Memory B cell (primary cell): ENCODE measurements around the gene GAGE10.
"Not testable (repeated sequence)": the region's sequence is repeated elsewhere in the genome, so short reads cannot be mapped to it uniquely, and the experiment has no call there.

Experiments
- ATAC-seq: fragments of 150-1000 bp; cut with Tn5 transposase; 2 replicates; pipeline ENCODE4 v1.10.0; 2021; ENCODE audit warnings: low read depth, mild to moderate bottlenecking, moderate library complexity
- DNase-seq, 2 donors: peaks; one replicate each; pipeline ENCODE4 v3.0.0; 2022; ENCODE audit warnings: low spot score in 2 of 2
- H3K27ac Mint-ChIP-seq: one replicate; pipeline ENCODE4 v1.8.0; 2022; ENCODE audit warnings: mild to moderate bottlenecking, moderate library complexity, mixed read lengths
- H3K27me3 Mint-ChIP-seq: one replicate; pipeline ENCODE4 v1.8.0; 2022; ENCODE audit warnings: mixed read lengths
- H3K36me3 Mint-ChIP-seq: one replicate; pipeline ENCODE4 v1.8.0; 2022; ENCODE audit warnings: mild to moderate bottlenecking, mixed read lengths
- H3K4me1 Mint-ChIP-seq: one replicate; pipeline ENCODE4 v1.8.0; 2022; ENCODE audit warnings: mixed read lengths
- H3K4me3 Mint-ChIP-seq: one replicate; pipeline ENCODE4 v1.8.0; 2022; ENCODE audit warnings: mild to moderate bottlenecking, moderate library complexity, mixed read lengths
- H3K9me3 Mint-ChIP-seq: one replicate; pipeline ENCODE4 v1.8.0; 2022; ENCODE audit warnings: mixed read lengths

Gene GAGE10

DNA sequence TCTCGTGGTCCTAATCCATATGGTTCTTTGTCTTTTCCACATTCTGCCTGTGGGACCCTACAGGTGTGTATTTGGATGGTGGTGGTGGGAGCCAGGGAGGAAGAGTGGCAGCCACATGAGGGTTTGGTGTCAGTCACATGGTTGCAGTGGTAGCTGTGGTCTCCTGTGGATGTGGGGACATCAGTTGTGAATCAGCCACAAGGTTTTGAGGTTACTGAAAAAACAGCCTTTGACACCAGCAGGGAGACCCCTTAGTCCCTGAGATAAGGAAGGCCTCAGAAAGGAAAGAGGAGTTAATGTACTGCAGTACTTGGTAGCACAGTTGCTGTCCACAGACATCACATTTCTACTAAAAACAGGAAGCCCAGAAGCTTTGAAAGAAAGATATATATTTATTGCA, 15.8 kb upstream of the GAGE10 start:
- H3K36me3 Mint-ChIP-seq: no peaks in the 10 kb centered on the region
- H3K4me1 Mint-ChIP-seq: peaks cover 6% of the 10 kb centered on the region
- no peaks in the 10 kb centered on the region for H3K9me3 Mint-ChIP-seq
- DNase-seq (no peak), ATAC-seq (no peak)
- no peak overlapping the region for H3K27ac Mint-ChIP-seq
- no peaks in the 10 kb centered on the region for H3K27me3 Mint-ChIP-seq
- no peak overlapping the region for H3K4me3 Mint-ChIP-seq

- Mint-ChIP-seq H3K27ac (no peak overlapping the region), H3K36me3 (no peaks in the 10 kb centered on the region), H3K9me3 (no peaks in the 10 kb centered on the region), H3K4me3 (no peak overlapping the region), H3K4me1 (peaks cover 6% of the 10 kb centered on the region), H3K27me3 (no peaks in the 10 kb centered on the region)
- no peak for DNase-seq
- no peak for ATAC-seq
Measured at GRCh38 chrX:49290215-49290614, 13.2 kb upstream of the GAGE10 start.

- no peaks in the 10 kb centered on the region for H3K9me3 Mint-ChIP-seq
- no peak overlapping the region for H3K27ac Mint-ChIP-seq
- no peaks in the 10 kb centered on the region for H3K36me3 Mint-ChIP-seq
- peak; percentile 62 for ATAC-seq
- H3K27me3 Mint-ChIP-seq: no peaks in the 10 kb centered on the region
- H3K4me1 Mint-ChIP-seq: peaks cover 6% of the 10 kb centered on the region
- no peak overlapping the region for H3K4me3 Mint-ChIP-seq
- DNase-seq: peak; percentile 35 to 53
Measured at GRCh38 chrX:49291615-49292337, 11.7 kb upstream of the GAGE10 start.

DNA sequence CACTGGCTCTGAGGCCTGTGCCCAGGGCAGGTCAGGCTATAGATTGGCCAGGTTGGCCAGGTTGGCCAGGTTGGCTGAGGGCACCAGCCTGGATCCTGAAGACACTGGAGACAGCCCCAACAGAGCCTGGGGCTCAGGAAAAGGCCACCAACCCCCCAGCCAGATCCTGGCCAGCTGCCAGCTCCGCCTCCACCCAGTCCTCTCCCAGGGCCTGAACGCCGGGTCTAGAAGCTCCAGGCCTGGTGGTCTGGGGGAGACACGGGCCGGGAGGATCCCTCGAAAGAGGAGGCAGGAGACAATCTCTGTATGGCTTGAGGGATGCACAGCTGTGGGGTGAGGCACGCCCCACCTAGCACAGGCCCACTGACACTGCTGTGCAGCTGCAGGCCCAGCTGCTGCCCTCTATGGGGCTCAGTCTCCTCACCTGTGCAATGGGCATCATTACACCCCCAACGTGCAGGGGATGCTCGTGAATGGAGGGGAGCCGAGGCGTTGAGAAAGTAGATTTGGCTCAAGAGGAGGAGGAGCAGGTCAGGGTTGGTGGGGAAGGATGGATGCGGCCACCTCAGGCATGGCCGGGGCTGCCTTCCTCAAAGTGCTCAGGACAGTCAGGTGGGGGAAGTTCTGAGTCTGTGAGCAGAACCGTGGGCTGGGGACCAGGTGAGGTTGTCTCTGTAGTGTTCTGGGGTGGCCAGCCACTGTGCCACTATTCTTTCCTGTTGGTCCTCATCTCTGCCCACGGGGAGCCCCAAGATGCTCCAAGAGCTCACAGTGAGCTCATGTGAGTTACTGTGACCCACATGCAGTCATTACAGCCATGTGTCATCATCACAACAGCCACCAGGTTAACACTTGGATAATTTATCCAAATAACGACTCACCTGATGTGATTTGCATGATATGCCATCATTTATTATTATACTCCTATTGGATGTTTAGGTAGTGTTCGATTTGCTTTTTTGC, 10.8 kb upstream of the GAGE10 start:
- no peak overlapping the region for H3K27ac Mint-ChIP-seq
- ATAC-seq: no peak

DNA sequence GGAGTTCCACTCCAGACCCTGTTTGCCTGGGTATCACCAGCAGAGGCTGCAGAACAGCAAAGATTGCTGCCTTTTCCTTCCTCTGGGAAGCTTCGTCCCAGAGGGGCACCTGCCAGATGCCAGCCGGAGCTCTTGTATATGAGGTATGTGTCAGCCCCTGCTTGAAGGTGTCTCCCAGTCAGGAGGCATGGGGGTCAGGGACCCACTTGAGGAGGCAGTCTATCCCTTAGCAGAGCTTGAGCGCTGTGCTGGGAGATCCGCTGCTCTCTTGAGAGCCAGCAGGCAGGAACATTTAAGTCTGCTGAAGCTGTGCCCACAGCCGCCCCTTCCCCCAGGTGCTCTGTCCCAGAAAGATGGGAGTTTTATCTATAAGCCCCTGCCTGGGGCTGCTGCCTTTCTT, 4.2 kb upstream of the GAGE10 start:
- H3K36me3 Mint-ChIP-seq, ATAC-seq, H3K9me3 Mint-ChIP-seq: not testable (repeated sequence)

More for the DNA sequence above, 10.8 kb upstream of the GAGE10 start:
- Mint-ChIP-seq H3K4me1 (peaks cover 6% of the 10 kb centered on the region), H3K9me3 (no peaks in the 10 kb centered on the region), H3K27me3 (no peaks in the 10 kb centered on the region), H3K36me3 (no peaks in the 10 kb centered on the region), H3K4me3 (no peak overlapping the region)
- no peak for DNase-seq

GRCh38 chrX:49300703-49301102, 2.7 kb upstream of the GAGE10 start:
- no peak overlapping the region for H3K4me3 Mint-ChIP-seq
- H3K9me3 Mint-ChIP-seq: no peaks in the 10 kb centered on the region
- no peaks in the 10 kb centered on the region for H3K4me1 Mint-ChIP-seq
- ATAC-seq: no peak
- peaks cover 3% of the 10 kb centered on the region for H3K27me3 Mint-ChIP-seq
- peaks cover 2% of the 10 kb centered on the region for H3K36me3 Mint-ChIP-seq
- DNase-seq: no peak
- H3K27ac Mint-ChIP-seq: no peak overlapping the region

More for the DNA sequence above, 4.2 kb upstream of the GAGE10 start:
- not testable (repeated sequence) for DNase-seq, H3K4me1 Mint-ChIP-seq, H3K27me3 Mint-ChIP-seq, H3K4me3 Mint-ChIP-seq, H3K27ac Mint-ChIP-seq

GRCh38 chrX:49307775-49308174, 4.3 kb downstream of the GAGE10 start:
- not testable (repeated sequence) for ATAC-seq, H3K4me3 Mint-ChIP-seq, DNase-seq, H3K9me3 Mint-ChIP-seq, H3K27ac Mint-ChIP-seq, H3K27me3 Mint-ChIP-seq, H3K36me3 Mint-ChIP-seq
- peaks cover 14% of the 10 kb centered on the region for H3K4me1 Mint-ChIP-seq

DNA sequence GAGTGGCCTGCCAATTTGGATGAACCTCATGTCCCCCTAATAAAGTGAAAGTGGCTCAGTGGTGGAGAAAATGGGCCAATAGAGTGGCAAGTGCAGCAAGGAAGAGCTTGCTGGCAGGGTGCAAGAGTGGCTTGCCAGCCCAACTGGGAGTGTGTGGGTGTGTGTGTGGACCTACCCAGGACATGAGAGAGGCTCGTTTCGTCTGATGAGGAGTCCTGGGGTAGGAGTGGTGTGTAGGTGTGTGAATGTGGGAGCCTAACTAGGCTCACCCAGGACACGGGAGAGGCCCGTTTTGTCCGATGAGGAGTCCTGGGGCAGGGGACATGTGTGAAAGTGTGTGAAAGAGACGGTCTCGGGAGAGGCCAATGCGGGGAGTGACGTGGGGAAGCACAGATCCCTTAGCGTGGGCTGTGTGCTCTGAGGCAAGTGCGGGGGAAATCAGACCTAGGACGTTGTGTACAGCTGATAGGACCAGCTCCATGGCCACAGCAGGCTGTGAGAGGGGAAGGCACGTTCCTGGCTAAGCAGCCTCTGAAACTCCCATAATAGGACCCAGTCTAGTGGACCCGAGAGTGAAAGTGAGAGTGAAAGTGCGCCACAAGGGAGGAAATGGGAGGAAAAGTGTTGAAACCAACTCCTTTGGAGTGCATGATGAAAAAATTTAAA, 5.3 kb downstream of the GAGE10 start:
- no peak for ATAC-seq
- peak overlapping the region; percentile 85 for H3K27ac Mint-ChIP-seq

GRCh38 chrX:49309401-49309981, 6.0 kb downstream of the GAGE10 start:
- H3K4me1 Mint-ChIP-seq: peaks cover 14% of the 10 kb centered on the region
- peaks cover 3% of the 10 kb centered on the region for H3K9me3 Mint-ChIP-seq
- no peaks in the 10 kb centered on the region for H3K27me3 Mint-ChIP-seq
- H3K4me3 Mint-ChIP-seq: peak overlapping the region; percentile 83
- ATAC-seq (peak; percentile 44), DNase-seq (no peak)
- H3K27ac Mint-ChIP-seq: peak overlapping the region; percentile 85
- peaks cover 7% of the 10 kb centered on the region for H3K36me3 Mint-ChIP-seq

More for the DNA sequence above, 5.3 kb downstream of the GAGE10 start:
- Mint-ChIP-seq H3K4me3 (peak overlapping the region; percentile 83), H3K36me3 (peaks cover 7% of the 10 kb centered on the region), H3K27me3 (no peaks in the 10 kb centered on the region), H3K9me3 (peaks cover 3% of the 10 kb centered on the region), H3K4me1 (peaks cover 14% of the 10 kb centered on the region)
- no peak for DNase-seq

- ATAC-seq: no peak
- H3K27ac Mint-ChIP-seq: peak overlapping the region; percentile 85
- H3K27me3 Mint-ChIP-seq: no peaks in the 10 kb centered on the region
- H3K36me3 Mint-ChIP-seq: peaks cover 7% of the 10 kb centered on the region
- peaks cover 14% of the 10 kb centered on the region for H3K4me1 Mint-ChIP-seq
- H3K4me3 Mint-ChIP-seq: no peak overlapping the region
- peaks cover 3% of the 10 kb centered on the region for H3K9me3 Mint-ChIP-seq
- no peak for DNase-seq
Measured at GRCh38 chrX:49310371-49310770, 6.9 kb downstream of the GAGE10 start.

DNA sequence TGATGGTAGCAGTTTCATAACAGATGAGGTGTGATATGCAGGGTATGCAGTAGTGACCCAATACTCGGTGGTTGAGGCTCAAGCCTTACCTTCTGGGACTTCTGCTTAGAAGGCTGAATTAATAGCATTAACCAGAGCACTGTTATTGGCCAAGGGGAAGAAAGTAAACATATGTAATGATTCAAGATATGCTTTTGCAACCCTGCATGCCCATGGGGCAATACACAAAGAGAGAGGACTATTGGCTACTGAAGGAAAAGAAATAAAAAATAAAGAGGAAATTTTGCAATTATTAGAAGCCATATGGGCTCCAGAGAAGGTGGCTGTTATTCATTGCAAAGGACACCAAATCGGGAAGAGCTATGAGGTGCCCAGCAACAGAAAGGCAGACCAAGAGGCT, 8.7 kb downstream of the GAGE10 start:
- Mint-ChIP-seq H3K4me1 (peaks cover 14% of the 10 kb centered on the region), H3K4me3 (no peak overlapping the region), H3K27me3 (no peaks in the 10 kb centered on the region), H3K27ac (no peak overlapping the region), H3K36me3 (peaks cover 7% of the 10 kb centered on the region), H3K9me3 (peaks cover 3% of the 10 kb centered on the region)
- no peak for DNase-seq
- ATAC-seq: no peak

GRCh38 chrX:49316085-49316484, 12.6 kb downstream of the GAGE10 start:
- DNase-seq (no peak), ATAC-seq (no peak)
- Mint-ChIP-seq H3K4me3 (no peak overlapping the region), H3K27ac (no peak overlapping the region), H3K4me1 (no peaks in the 10 kb centered on the region), H3K36me3 (no peaks in the 10 kb centered on the region), H3K9me3 (no peaks in the 10 kb centered on the region), H3K27me3 (no peaks in the 10 kb centered on the region)

DNA sequence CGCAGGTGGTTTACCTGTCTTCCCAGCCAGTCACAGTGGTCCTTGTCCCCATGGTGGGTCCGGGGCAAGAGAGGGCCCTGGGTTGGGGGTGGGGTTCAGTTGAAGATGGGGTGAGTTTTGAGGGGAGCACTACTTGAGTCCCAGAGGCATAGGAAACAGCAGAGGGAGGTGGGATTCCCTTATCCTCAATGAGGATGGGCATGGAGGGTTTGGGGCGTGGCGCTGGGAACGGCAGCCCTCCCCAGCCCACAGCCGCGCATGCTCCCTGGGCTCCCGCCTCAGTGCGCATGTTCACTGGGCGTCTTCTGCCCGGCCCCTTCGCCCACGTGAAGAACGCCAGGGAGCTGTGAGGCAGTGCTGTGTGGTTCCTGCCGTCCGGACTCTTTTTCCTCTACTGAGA, 18.3 kb downstream of the GAGE10 start, which contains the start of gene GAGE12J:
Gene GAGE12J, plus strand, starts transcription at position 301 of the 400 bp plus-strand sequence. CDS start 1,157 bp downstream, outside the sequence.
- DNase-seq, H3K27ac Mint-ChIP-seq, H3K4me3 Mint-ChIP-seq, H3K4me1 Mint-ChIP-seq, H3K36me3 Mint-ChIP-seq, H3K27me3 Mint-ChIP-seq, ATAC-seq, H3K9me3 Mint-ChIP-seq: not testable (repeated sequence)
